Testis (tissue), 3 donors: Measurements from ENCODE around the gene OLA1. TPM values are rescaled to one million over a fixed set of nuclear protein-coding genes. Genes with fewer than 3 reads are reported as not detected.

ENCODE experiments used
- DNase-seq: peaks from one replicate; pipeline ENCODE4 v3.0.0-alpha.2; 2019
- H3K27ac ChIP-seq, 2 donors: fragments of 200-600 bp; sonication (generic); one replicate each; pipeline ENCODE4 v1.5.1; 2019
- H3K27me3 ChIP-seq: fragments of 200-600 bp; sonication (generic); one replicate; pipeline ENCODE4 v1.5.1; 2019
- H3K36me3 ChIP-seq: fragments of 200-600 bp; sonication (generic); one replicate; pipeline ENCODE4 v1.5.1; 2017; ENCODE audit warnings: low read depth; ENCODE audit errors: missing control alignments
- H3K4me1 ChIP-seq: fragments of 200-600 bp; sonication (generic); one replicate; pipeline ENCODE4 v1.5.1; 2019
- H3K4me3 ChIP-seq, 2 donors: fragments of 200-600 bp; sonication (generic); one replicate each; pipeline ENCODE4 v1.5.1; 2017 to 2019
- H3K9me3 ChIP-seq: fragments of 200-600 bp; sonication (generic); one replicate; pipeline ENCODE4 v1.5.1; 2017
- CTCF ChIP-seq, 3 experiments: fragments of 450-650 bp in 2 of 3; fragments of 200-600 bp in 1 of 3; sonication (generic) in 1 of 3; IDR thresholded peaks; one replicate each; pipeline ENCODE4 v1.5.1; 2016 to 2019; ENCODE audit warnings: antibody characterized with exemption in 3 of 3, mild to moderate bottlenecking in 2 of 3, moderate library complexity in 1 of 3
- POLR2A ChIP-seq: fragments of 450-650 bp; IDR thresholded peaks from one replicate; pipeline ENCODE4 v1.6.1; 2017; ENCODE audit warnings: antibody characterized with exemption, mild to moderate bottlenecking, moderate library complexity
- WGBS, 2 donors: methylation state at CpG; one replicate each; pipeline ENCODE4 v1.1.5; 2018; 5-methylcytosine and 5-hydroxymethylcytosine counted together
- intact Hi-C: fragments of 100-400 bp; cut with DNase I; formaldehyde crosslinking; loops from one replicate; pipeline ENCODE4 v1.15.1; 2023; ENCODE audit warnings: low total_unique reads
- polyA plus RNA-seq: library from polyadenylated mRNA; stranded (reverse); fragments of 350-450 nt; fragmentation: Illumina TruSeq; extraction: RNeasy Lipid Tissue Mini Kit (QIAGEN cat#74804); gene quantifications from one replicate; pipeline ENCODE4 v1.2.3, GENCODE V29; 2014; ENCODE audit warnings: low read depth, low replicate concordance; ENCODE audit not compliant: insufficient read depth
- total RNA-seq, 2 donors: library from RNA; depleted of rRNA; stranded (reverse); fragments of >200 nt; gene quantifications; one replicate each; pipeline ENCODE4 v1.2.3, GENCODE V29; 2016

The OLA1 gene
- total and polyA plus RNA-seq, 3 donors from 2014 or later: 58.0 to 118 (median 63.6) TPM

GRCh38 chr2:174166261-174166660 lies 82.1 kb downstream of the OLA1 start:
- no peak for DNase-seq
- H3K4me1 ChIP-seq: no peaks in the 10 kb centered on the region
- TF ChIP-seq CTCF (IDR thresholded peaks at IDR 0.05): no peak
- TF ChIP-seq POLR2A: no peak
- no peaks in the 10 kb centered on the region for H3K36me3 ChIP-seq
- no peaks in the 10 kb centered on the region for H3K27me3 ChIP-seq
- intact Hi-C loops: no loop called here
- H3K9me3 ChIP-seq: no peaks in the 10 kb centered on the region
- H3K4me3 ChIP-seq: no peak overlapping the region
- no peak overlapping the region for H3K27ac ChIP-seq
- 43 to 96% methylated on average over 2 of the region's 2 CpGs for WGBS, 2 donors

GRCh38 chr2:174161490-174161889 lies 86.8 kb downstream of the OLA1 start:
- Histone ChIP-seq H3K36me3 (no peaks in the 10 kb centered on the region), H3K27ac (no peak overlapping the region), H3K27me3 (no peaks in the 10 kb centered on the region), H3K9me3 (no peaks in the 10 kb centered on the region), H3K4me3 (no peak overlapping the region), H3K4me1 (no peaks in the 10 kb centered on the region)
- TF ChIP-seq CTCF (IDR thresholded peaks at IDR 0.05) (no peak), POLR2A (no peak)
- 88 to 96% methylated on average over 3 of the region's 3 CpGs for whole genome bisulfite sequencing, 2 donors
- intact Hi-C loops: no loop called here
- no peak for DNase-seq

GRCh38 chr2:174158003-174158402 lies 90.3 kb downstream of the OLA1 start:
- WGBS, 2 donors: 77 to 81% methylated on average over 3 of the region's 3 CpGs
- no peaks in the 10 kb centered on the region for H3K9me3 ChIP-seq
- H3K4me3 ChIP-seq: no peak overlapping the region
- DNase-seq: peak; percentile 66
- H3K27me3 ChIP-seq: no peaks in the 10 kb centered on the region
- TF ChIP-seq CTCF (IDR thresholded peaks at IDR 0.05): peak in 2 of 3 experiments; percentile 19 to 46
- no peak for TF ChIP-seq POLR2A
- H3K4me1 ChIP-seq: no peaks in the 10 kb centered on the region
- no peaks in the 10 kb centered on the region for H3K36me3 ChIP-seq
- intact Hi-C loops: no loop called here
- H3K27ac ChIP-seq: no peak overlapping the region

- no peaks in the 10 kb centered on the region for H3K4me1 ChIP-seq
- 67 to 73% methylated on average over 1 of the region's 1 CpG for WGBS, 2 donors
- no peak overlapping the region for H3K27ac ChIP-seq
- H3K4me3 ChIP-seq: no peak overlapping the region
- H3K27me3 ChIP-seq: no peaks in the 10 kb centered on the region
- H3K36me3 ChIP-seq: no peaks in the 10 kb centered on the region
- DNase-seq: no peak
- intact Hi-C loops: no loop called here
- no peak for TF ChIP-seq POLR2A
- no peak for TF ChIP-seq CTCF (IDR thresholded peaks at IDR 0.05)
- H3K9me3 ChIP-seq: no peaks in the 10 kb centered on the region
Observed at GRCh38 chr2:174157053-174157452, 91.3 kb downstream of the OLA1 start.

- intact Hi-C loops: no loop called here
- Histone ChIP-seq H3K4me3 (no peak overlapping the region), H3K27ac (no peak overlapping the region), H3K9me3 (no peaks in the 10 kb centered on the region), H3K4me1 (no peaks in the 10 kb centered on the region), H3K27me3 (no peaks in the 10 kb centered on the region), H3K36me3 (no peaks in the 10 kb centered on the region)
- DNase-seq: peak; percentile 32
- WGBS, 2 donors: 49 to 55% methylated on average over 8 of the region's 8 CpGs
- TF ChIP-seq POLR2A (no peak), CTCF (IDR thresholded peaks at IDR 0.05) (no peak)
Observed at GRCh38 chr2:174153757-174154680, 94.3 kb downstream of the OLA1 start.
